GM21737 (cell line): ENCODE results near the gene TNS4.
A peak's percentile ranks its signal among the peaks of the same experiment; 100 is the strongest.
"Not testable (repeated sequence)": the region's sequence is repeated elsewhere in the genome, so short reads cannot be mapped to it uniquely, and the experiment has no call there.

Experiments
- ATAC-seq: cut with Tn5 transposase; IDR thresholded peaks from one replicate; pipeline ENCODE4 v1.9.1; 2021; ENCODE audit warnings: mild to moderate bottlenecking, moderate library complexity; ENCODE audit not compliant: unreplicated experiment

The TNS4 gene, protein sequence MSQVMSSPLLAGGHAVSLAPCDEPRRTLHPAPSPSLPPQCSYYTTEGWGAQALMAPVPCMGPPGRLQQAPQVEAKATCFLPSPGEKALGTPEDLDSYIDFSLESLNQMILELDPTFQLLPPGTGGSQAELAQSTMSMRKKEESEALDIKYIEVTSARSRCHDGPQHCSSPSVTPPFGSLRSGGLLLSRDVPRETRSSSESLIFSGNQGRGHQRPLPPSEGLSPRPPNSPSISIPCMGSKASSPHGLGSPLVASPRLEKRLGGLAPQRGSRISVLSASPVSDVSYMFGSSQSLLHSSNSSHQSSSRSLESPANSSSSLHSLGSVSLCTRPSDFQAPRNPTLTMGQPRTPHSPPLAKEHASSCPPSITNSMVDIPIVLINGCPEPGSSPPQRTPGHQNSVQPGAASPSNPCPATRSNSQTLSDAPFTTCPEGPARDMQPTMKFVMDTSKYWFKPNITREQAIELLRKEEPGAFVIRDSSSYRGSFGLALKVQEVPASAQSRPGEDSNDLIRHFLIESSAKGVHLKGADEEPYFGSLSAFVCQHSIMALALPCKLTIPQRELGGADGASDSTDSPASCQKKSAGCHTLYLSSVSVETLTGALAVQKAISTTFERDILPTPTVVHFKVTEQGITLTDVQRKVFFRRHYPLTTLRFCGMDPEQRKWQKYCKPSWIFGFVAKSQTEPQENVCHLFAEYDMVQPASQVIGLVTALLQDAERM

DNA sequence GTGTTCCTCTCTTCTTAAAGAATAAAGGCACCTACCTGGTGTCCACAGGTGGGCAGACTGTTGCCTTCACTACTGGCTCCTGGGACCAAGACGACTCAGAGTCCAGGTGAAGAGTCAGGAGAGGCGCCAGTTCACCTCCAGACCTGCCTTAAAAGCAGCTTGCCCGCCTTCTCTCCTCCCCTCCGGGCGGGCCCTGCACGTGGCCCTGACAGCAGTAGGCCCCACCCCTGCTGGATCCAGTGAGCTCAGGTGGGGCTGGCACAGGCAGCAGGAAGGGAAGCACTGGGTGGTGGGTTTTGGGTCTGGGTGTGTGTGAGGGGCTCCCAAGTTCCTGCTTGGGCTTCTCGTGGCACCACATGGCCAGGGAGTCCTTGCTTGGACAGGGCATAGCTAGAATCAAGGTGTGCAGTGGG lies at the start of gene TNS4:
Gene TNS4, minus strand, starts transcription at position 125 of the 413 bp plus-strand sequence. CDS start 5,198 bp downstream, outside the sequence.
- ATAC-seq, result no peak

DNA sequence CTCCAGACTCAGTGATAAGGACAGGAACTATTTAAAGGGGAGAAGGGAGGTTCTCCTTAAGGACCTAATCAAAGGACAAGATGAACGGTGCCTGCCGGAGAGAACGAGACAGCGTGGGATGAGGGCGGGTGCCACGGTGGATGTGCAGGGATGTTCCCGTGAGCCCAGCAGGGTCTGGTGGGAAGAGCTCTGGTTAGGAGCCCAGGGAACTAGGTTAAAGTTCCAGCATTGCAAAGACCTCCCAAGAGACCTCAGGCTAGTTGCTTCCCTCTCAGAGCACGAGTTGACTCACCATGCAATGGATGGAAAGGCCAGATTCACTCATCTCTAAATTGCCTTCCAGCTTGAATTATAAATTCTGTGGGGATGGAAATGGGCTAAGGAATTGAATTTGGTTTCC lies 49.2 kb upstream of the TNS4 start:
- no peak for ATAC-seq

DNA sequence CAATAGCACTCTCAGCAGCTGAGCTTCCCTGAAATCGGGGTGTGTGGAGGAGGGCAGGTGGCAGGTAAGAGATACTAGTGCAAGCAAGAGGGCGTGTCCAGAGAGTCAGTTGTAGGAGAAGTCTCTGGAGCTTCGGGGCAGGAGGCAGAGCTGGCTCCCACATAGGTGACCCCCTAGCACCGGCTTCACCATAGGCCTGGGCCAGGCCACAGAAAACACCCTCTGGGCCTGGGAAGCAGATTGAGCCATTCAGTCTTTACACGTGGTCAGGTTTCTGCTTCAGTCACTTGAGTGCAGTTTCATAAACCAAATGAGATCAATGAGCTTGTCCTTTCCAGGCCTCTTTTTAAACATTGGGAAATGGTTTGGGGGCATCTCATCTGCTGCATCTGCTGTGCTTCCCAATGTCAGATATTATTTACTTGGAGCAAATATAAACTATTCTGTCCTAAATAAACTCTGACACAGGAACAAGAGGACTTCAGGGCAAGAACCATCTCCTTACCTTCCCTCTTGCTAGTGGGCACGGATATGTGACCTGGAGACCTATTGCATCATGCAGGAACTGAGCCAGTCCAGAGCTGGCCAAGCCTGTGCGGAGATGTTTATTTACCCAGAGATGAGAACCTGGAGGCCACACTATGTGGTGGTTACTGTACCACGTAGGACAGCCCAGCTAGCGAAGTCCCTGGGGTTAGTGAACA lies 47.7 kb upstream of the TNS4 start:
- ATAC-seq, result no peak

DNA sequence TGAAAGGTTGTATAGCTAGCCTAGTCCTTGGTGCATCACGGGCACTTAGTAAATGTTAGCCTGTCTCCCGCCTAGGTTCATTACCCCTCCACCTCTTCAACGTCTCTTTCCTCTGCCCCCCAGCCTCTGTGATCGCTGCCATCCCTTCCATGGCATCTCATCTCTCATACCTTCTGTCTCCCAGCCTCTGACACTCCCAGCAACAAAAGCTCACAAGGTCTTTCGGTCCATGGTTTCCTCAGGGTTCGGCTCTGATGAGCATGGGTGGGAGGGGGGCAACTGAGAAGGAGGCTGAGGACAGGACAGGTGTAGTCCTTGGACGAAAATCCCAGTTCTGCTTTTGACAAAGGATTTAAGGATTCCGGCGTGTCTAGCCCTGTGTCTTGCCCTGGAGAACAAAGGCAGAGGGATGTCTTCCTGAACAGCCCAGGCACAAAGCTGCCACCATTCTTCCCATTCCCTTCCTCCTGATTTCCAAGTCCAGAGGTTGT lies 47.1 kb upstream of the TNS4 start:
- ATAC-seq, result no peak

DNA sequence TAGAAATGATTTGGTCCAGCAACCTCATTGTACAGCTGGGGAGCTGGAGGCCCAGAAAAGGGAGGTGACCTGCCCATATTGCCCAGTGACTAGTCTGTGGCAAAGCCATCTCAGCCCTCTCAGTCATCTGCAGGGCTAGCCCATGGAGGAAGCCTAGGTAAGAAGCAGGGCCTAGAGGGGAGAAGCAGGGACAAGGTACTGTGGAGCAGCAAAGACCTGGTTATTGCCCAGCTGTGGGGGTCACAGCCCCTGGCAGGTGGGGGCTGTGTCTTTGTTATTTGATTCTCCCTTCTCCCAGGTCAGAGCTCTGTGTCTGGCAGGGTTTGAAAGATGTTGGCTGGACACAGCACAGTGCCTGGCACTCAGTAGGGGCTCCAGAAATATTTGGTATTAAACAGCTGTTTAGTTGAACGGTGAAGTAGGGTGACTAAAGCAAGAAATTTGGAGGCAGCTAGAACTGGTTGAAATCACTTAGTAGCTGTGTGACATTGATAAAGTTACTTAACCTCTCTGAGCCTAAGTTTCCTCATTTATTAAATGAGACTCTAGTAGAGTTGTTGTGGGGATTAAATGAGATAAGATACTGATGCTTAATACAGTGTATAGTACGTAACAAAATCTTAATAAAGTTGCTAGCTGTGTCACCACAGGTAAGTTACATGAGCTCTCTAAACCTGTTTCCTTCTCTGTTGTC lies 46.5 kb upstream of the TNS4 start:
- no peak for ATAC-seq

DNA sequence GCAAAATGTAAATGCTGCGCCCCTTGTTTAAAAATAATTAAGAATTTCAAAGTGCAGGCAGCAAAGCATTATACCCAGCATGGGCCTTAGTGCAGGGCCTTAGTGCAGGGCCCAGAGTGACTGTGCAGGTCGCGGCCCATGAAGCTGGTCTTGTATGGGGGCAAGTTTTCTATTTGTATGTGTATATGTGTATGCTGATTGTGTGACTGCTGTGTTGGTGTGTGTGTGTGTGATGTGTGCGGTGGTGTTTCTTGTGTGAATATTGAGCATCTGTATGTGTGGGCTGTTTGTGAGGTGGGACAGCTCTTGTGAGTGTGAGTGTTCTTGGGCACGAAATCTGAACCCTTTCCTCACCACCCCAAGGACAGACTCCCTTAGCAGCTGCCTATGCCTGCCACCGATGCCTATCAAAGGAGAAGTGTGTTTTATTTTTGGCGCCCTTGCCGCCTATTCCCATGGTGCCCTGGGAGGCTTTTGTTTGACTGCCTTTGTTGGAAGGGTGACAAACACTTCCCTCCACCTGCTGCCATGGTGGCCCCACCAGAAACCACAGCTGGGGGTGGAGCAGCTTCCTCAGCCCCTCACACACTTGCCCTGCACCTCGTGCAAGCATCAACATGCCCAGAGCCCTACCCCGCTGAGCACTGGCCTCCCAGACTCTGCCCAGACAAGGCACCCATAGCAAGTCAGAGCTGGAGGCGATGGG lies 45.8 kb upstream of the TNS4 start:
- ATAC-seq, result no peak

DNA sequence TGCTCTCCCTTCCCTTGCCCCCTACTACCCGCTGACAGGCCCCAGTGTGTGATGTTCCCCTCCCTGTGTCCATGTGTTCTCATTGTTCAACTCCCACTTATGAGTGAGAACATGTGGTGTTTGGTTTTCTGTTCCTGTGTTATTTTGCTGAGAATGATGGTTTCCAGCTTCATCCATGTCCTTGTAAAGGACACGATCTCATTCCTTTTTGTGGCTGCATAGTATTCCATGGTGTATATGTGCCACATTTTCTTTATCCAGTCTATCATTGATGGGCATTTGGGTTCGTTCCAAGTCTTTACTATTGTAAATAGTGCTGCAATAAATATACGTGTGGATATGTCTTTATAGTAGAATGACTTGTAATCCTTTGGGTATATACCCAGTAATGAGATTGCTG lies 45.1 kb upstream of the TNS4 start:
- not testable (repeated sequence) for ATAC-seq

DNA sequence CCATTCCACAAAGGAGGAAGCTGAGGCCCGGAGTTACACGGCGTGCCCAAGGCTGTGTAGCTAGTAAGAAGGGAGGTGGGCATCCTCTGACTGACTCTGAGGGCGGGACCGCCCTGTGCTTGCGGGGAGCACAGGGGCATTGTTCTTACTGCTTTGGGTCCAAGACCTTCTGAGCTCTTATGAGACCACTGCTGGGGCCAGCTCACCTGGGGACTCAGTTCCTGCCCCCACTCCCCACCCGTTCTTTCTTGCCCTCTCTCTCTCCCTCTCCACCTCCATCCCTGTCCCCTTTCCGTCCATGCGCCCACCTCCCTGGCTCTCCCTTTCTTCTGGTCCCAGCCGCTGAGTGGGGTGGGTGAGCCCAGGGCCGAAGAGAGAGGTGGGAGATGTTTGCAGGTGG lies 44.2 kb upstream of the TNS4 start:
- ATAC-seq, result no peak

DNA sequence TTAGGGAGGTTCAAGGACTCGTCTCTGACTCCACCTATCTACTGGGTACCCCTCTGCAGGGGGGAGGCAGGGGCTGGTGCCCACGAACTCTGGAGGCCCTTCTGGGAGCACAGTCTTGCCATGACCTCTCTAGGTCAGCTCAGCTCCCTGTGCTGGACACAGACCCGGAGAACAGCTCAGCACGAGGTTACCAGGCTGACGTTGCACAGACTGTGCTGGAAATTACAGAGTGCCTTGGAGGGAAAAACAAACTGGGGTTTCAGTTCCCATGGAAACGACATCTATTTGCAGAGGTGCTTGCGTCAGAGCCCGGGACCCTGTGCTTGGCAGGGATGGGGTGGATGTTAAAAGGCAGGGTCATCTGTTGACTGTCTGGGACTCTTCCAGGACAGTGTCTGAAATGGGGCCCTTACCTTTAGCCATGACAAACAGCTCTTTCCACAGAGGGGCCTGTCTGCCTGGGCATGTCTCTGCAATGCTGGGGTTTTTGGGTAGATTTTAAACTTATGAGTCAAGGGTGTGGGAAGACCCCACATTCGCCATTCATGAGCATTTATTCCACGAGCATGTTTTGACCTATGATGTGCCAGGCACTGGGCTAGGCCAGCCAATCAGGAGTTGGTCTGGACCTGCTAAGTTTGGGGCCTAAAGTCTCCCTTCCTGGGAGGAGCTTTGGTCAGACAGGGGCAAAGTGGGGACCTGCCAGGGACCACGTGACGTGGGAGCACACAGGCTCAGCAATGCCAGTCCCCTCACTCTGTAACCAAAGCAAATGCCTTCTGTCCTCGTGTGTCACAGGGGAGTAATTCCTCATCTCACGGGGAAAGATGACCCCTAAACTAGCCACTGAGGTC lies 41.4 kb upstream of the TNS4 start:
- ATAC-seq, result peak; percentile 48

DNA sequence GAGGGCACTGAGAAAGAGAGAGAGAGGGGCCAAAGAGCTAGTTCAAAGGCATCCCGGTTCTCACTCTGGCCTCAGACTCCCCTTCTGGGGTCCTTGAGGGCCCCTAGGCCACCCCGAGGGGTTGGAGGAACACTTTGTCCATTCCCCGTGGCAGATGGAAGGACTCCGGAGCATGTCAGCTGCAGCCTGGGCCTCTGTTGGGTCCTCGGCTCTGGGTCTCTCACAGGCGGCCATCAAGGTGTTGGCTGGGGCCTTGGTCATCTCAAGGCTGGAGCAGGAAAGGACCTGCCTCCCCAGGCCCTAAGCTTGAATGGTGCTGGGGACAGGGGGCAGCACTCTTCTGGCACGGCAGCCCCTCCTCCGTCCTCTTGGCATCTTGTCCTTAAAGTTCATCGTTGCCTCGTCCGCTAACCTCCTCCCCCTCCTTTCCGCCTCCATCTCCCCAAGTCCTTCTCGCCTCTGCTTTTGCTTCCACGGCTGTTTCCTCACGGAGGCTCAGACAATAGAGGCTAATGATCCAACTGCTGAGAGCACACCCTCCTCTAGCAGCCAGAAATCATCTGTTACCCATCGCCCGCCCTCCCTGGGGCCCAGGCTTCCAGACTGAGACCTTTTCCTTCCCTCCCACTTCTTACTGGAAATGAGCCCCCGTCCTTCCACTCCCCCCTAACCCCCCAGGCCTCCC lies 40.6 kb upstream of the TNS4 start:
- ATAC-seq, result no peak

DNA sequence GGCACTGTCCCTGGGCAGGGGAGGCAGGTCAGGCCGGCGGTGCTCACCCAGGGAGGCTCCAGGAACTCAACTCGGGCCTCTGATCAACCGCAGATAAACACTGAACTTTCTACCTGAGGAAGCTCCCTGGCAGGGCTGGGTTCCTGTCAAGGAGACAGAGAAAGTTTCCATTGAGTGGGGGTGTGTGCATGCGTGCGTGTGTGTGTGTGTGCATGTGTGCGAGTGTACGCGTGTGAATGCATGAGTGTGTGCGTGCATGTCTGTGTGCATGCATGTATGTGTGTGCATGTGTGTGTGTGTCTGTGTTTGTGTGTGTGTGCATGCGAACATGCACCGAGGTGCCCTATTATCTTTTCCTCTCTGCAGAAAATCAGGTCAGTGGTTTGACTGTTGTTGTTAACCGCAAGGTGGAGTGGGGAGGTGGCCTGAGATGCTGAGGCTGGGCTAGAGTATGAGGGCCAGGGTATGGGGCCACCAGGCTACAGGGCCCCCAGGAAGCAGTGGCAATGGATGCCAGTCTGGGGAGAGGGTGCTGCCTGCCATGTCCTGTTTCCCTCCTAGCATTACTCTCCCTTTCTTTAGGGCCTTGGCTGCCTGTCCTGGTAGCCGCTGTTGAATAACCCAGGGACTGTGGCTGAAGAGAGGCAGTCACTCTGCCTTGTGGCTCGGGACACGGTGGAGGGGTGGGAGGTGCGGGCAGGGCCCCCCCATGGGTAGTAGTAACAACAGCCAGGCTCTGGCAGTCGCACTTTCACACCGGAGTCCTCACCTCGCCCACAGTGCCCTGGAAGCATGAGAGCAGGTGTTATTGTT lies 39.8 kb upstream of the TNS4 start:
- no peak for ATAC-seq

DNA sequence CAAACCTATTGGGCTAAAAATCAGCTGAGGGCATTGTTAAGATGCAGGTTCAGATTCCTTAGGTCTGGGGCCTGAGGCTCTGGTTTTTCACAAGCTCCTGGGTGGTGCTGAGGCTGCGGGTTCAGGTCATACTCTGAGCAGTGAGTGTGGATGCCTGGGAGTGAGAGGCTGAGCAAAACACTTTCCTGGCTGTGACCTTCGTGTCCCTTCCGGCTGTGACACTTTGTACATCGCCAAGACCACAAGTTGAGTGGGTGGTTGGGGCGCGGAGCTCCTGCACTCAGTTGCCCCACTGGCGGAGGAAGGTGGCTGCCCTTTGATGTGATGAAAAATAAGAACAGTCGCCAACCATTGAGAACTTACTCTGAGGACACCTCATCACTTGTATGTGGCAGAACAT lies 39.0 kb upstream of the TNS4 start:
- no peak for ATAC-seq

DNA sequence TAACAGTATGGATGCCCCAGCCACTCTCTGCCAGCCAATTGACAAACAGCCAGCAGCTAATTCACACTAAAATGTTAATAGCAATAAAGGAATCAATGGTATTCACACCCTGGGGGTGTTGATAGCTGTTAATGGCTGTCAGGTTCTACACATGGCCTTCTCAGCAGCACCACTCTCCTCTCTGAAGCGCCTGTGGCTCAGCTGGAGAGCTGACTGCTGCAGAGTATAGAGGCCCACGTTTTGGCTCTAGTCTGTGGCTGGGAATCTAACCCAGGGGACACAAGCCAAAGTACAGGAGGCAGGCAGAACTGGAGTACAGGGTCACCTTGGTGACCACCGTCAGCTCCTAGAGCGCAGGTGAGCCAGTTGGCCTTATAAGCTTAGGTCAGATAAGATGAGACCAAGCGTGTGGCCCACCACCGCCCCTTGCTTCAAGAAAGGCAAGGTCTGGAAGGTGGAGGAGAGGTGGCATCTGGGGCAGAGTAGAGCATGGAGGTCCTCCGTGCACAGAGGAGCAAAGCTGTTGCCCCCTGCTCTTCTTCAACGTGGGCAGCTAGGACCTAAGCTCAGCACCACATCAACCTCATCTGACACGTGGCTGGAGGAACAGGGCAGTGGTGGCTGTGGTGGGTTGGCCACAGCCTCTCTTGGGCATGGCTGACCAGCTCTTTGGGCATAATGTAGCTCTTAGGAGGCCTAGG lies 38.4 kb upstream of the TNS4 start:
- no peak for ATAC-seq

DNA sequence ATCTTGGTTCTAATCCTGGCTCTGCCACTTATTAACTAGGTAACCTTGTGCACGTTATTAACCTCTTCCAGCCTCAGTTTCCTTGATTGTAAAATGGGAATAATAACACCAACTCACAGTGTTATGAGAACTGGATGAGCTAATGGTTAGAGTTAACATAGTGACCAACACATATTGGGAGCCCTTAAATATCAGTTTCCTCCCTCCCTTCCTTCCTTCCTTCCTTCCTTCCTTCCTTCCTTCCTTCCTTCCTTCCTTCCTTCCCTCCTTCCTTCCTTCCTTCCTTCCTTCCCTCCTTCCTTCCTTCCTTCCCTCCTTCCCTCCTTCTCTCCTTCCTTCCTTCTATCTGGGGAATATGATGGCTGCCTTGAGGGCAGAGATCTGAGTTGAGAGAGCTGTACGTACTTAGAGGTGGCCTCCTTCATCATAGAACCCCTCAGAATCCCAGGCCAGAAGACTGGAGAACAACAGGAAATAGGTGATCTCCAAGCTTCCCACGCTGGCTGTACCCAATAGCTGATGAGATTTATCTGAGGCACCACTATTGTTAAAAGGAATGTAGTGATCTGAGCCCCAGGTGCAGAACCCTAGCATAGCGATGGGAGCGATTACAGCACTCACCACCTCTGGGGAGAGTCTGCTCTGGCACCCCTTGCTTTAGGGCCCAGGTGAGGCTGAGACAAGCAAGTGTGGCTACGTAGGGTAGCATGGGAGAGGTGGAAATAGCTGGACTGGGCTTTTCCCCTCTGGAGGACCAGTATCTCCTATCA lies 37.7 kb upstream of the TNS4 start:
- ATAC-seq, result no peak

DNA sequence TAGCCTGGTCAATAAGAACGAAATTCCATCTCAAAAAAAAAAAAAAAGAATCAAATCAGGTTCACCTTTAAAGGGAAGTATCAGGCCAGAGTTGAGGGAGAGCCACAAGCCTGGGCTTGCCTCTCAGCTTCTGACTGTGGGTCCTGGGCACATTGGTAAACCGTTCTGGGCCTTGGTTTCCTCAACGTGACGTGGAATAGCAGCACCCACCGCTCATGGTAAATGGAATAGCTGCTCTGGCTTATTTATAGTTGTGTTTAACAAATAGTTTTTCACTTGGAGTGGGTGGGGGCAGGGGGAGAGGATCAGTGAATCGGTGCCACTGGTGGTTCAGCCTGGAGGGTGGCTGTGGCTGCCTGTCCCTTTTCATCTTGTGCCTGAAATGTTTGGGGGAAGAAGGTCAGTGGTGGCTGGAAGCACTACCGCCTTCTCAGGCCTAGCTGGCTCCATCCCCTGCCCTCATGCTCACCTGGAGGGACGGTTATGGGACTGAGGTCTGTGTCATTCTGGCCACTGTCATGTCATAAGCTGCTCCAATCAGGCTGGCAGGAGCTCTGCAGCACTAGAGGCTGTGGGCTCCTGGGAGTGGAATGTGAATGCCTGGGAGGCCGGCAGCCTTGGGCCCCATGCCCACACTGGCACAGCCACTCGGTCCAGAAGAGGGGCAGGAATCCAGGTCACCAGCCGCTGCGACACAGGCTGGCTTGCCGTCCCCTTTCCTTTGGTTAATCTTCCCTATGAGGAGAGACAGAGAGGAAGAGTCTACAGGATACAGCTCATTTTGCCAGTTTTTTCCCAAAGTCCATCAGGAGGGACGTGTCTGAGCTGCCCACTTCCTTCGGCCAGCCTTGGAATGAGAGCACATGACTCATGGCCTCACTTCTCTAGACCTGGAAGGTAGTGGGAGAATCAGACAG lies 36.9 kb upstream of the TNS4 start:
- ATAC-seq, result no peak
